ENCODE measurements around the gene PSMD11.
"Not testable (repeated sequence)": the region's sequence is repeated elsewhere in the genome, so short reads cannot be mapped to it uniquely, and the experiment has no call there.

Gene PSMD11

DNA sequence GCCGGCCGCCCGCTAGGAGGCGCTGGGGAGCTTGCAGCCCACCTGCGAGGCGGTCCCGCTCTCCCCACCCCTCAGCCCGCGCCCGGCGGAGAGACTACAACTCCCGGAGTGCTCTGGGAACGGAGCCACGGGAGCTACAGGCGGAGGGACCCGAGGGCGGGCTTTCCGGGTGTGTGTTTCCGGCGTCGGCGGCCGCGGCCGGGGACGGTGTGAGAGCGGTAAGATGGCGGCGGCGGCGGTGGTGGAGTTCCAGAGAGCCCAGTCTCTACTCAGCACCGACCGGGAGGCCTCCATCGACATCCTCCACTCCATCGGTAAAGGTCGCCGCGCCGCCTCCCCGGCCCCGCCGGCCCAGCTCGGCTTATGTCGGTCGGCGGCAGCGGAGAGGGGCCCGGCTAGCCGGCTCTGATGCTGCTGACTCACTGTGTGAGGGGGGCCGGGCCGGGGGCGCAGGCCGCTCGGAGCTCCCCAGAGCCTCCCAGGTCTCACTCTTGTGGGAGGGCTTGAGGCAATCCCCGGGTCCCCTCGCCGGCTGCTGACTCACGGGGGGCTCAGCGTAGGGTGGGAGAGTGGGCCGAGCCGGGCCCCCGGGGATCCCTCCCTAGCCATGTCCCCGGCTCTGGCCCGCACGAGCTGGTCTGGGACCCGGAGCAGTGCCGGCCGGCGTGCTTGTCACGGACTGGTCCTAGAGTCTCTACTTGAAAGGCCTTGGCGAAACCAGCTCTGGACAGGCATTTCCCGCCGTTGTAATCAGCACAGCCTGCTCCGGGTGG lies at the start of gene PSMD11:
Gene PSMD11, plus strand, starts transcription at position 210 of the 773 bp plus-strand sequence. Its CDS starts 14 bp downstream, at position 224.
- DNase-seq, result peak; percentile 97

DNA sequence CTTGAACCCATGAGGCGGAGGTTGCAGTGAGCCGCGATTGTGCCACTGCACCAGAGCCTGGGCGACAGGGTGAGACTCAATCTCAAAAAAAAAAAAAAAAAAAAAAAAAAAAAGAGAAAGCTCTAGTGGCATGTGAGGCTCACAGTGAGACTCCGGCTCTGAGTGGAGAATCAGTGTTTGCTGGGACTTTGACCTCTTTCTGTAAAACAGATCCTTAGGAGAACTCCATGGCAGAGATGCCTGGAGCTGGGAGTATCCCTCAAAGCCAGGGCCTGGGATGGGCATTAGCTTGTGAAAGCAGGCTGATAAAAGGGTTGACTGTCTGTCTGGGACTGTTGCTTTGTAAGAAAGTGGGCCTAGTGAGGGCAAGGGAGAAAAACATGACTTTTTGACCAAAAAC lies 48.0 kb upstream of the PSMD11 start:
- DNase-seq, result no peak

DNA sequence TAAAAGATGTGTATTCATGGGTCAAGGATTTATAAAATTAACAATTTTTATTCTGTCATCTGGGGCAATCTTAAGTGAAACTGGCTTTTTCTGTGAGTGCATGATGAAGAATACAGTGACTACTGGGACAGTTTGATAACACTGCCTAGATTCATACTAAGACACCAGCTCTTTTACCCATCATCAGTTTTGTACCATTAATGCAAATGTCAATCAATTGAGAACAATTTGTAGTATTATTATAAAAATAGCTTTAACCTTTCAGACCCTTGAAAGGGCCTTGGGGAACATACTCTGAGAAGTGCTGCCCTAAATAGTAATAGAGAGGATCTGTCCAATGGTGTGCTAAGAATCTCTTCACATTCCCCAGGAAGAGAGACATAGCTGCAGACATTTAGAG lies 45.4 kb upstream of the PSMD11 start:
- no peak for DNase-seq

DNA sequence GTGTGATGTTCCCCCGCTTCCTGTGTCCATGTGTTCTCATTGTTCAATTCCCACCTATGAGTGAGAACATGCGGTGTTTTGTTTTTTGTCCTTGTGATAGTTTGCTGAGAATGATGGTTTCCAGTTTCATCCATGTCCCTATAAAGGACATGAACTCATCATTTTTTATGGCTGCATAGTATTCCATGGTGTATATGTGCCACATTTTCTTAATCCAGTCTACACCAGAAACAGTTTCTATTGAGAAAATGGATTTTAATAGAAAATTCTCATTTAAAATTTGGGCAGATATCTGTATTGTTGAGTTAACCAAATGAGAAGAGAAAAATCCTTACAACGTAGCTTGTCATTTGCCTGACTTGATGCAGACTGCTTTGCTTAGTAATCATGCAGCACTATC lies 34.2 kb upstream of the PSMD11 start:
- DNase-seq, result not testable (repeated sequence)

DNA sequence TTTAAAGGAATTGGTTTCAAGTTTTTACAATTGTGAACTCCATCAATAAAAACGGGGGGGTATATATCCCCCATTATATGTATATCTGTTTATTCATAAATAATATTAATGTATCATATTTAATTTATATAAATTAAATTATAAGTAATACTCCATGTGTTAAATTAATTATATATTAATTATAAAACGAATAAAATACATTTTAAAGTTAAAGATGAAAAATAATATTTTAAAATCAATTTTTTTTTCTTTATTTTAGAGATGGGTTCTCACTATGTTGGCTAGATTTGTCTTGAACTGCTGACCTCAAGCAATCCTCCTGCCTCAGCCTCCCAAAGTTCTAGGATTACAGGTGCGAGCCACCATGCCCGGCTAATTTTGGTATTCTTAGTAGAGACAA lies 17.4 kb upstream of the PSMD11 start:
- DNase-seq, result no peak

DNA sequence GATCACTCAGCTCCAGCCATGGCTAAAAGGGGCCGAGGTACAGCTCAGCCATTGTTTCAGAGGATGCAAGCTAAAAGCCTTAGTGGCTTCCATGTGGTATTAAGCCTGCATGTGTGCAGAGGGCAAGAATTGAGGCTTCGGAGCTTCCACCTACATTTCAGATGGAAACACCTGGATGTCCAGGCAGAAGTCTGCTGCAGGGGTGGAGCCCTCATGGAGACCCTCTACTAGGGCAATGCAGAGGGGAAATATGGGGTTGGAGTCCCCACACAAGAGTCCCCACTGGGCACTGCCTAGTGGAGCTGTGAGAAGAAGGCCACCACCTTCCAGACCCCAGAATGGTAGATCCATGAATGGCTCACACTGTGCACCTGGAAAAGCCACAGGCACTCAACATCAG lies 14.7 kb upstream of the PSMD11 start:
- no peak for DNase-seq

DNA sequence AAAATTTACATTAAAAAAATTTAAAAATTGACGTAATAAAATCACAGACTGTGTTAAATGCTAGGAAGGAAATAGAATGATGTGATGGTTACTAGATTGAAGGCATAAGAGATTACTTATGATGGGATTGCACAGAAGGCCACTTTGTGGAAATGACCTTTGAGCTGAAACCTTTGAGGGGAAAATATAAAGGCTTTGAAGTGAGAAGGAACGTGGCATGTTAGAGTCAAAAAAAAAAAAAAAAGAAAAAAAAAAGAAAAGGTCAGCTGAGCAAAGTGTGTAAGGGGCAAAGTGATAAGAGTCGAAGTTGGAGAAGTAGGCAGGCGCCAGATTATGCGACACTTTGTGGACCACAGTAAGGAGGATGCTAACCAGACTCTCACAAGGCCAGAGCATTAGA lies 3.6 kb upstream of the PSMD11 start:
- DNase-seq, result no peak

DNA sequence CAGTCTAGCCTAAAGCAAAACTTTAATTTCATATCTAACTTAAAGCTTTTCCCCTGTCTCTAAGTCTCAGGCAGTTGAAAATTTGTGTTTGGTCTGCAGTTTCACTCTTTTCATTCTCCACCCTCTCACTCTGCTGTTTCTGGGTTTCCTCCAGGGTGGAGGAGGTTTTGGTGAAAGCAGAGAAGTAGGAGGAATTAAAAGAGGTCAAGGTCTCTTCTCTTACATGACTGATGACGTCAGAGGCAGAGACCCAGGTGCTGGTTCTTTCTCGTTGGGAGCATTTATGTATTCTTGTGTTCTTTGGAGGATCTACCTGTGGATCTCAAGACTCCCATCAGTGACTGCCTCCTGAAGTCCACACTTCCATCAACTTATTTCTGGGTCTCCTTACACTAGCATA lies 2.4 kb upstream of the PSMD11 start:
- no peak for DNase-seq

DNA sequence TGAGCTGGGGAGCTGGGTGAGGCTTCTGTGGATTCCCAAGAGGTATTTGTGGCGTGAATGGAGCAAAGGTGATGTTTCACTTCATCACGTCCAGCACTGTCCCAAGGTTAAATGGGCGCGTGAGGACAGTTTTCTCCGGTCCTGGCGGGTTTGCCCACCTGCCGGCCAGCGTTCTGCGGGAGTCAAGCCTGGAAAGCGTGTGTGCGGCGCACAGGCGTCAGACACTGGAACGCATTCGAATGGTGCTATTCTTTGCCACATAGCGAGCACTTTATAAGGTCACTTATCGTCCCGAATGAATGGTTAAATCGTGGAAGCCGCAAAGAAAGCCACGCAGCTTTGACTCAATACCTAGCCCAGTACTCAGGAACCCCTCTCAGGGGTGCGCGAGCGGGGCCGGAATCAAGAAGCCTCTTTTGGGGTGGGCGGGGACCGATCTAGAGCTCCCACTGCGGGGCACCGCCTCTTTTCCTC lies 446 bp upstream of the PSMD11 start:
- peak; percentile 64 for DNase-seq

DNA sequence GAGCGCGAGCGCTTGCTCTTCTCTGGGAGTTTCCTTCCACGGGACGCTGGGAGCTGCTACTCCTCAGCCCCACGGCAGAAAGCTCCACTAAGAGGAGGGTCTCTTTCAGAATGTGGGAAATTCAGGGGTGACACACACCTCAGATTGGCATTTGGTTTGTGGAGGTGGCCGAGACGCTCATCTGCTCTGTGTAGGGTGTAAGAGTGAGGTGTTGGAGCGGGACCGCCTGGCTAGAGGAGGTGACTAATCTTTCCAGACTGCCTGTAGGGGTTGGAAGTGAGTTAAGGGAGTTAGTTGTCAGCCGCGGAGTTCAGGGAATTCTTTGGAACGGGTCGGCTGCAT lies 735 bp downstream of the PSMD11 start:
- DNase-seq, result peak; percentile 23

DNA sequence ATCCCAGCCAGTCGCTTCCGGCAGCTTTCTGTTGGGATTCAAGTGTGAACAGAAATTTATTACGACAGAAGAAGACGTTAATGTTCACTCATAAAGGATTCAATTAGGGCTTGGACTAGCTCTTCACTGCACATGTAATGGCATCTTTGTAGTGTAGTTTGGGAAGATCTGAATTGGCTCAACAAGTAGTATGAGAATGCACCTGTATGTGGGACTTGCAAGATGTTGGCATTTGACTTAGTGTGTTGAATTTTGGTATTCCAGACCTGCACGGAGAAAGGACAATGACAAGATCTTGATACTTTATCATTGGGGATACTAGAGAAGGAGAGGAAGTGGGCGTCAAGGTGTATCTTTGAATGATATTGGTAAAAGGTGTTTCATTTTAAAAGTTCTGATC lies 1.2 kb downstream of the PSMD11 start:
- no peak for DNase-seq

DNA sequence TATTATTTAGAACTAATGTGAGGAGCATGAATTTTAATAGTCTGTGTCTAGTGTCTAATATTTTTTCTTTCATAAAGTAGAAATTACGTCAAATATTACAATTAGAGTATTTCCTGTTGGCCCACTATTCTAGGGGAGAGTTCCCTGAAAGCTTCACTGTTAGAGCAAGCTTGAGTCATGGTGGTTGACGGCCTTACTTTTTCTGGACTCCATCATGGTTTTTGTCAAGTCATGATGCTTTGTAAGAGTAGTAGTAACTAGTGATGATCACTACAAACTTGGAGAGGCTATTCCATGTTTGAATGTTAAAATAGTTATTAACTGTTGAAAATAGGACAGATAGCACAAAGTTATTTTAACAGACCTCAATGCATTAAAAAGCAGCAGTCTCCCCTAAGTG lies 1.7 kb downstream of the PSMD11 start:
- DNase-seq, result no peak

DNA sequence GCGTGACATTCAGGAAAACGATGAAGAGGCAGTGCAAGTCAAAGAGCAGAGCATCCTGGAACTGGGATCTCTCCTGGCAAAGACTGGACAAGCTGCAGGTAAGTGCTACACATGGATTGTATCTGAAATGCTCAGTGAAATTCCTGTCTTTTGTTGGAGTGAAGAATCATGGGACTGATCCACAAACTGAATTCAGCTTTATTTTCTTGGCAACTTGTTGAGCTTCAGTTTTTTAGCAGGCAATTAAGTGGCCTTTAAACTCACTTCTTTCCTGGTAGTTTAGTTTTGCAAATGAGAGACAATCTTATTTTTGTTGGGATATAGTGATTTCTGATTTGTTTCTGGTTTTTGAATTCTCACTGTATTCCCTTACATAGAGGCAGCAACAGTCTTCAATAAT lies 2.6 kb downstream of the PSMD11 start:
- DNase-seq, result no peak

DNA sequence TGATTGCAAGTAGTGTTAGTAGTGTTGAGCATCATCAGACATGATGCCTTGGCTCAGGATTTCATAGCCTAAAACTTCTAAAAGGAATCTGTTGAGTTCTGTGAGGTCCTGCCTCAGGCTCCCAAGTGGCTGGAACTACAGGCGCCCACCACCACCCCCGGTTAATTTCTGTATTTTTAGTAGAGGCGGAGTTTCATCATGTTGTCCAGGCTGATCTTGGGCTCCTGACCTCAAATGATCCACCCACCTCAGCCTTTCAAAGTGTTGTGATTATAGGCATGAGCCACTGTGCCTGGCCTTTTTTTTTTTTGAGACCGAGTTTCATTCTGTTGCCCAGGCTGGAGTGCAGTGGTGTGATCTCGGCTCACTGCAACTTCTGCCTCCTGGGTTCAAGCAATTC lies 5.7 kb downstream of the PSMD11 start:
- DNase-seq, result no peak

DNA sequence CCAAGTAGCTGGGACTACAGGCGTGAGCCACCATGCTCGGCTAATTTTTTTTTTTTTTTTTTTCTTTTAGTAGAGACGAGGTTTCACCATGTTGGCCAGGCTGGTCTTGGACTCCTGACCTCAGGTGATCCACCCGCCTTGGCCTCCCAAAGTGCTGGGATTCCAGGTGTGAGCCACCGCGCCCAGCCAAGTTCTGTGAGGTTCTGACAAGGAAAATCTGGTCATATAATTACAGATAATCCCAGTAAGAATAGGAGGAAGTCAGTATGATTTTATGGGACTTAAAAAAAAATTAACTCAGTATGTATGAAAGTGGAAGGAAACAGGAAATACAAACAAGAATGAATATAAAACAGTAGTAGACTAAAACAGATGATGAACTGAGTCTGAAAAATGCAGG lies 6.1 kb downstream of the PSMD11 start:
- DNase-seq, result not testable (repeated sequence)

DNA sequence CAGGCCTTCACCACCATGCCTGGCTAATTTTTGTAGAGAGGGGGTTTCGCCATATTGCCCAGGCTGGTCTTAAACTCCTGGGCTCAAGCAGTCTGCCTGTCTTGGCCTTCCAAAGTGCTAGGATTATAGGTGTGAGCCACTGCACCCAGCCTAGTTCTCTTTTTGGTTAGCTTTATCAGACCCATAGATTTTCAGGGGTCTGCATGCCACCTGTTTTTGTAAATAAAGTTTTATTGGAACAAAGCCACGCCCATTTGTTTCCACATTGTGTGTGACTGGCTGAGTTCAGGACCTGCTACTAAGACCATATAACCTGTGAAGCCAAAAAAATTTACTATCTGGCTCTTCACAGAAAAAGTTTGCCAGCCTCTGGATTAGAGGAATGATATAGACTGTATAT lies 7.6 kb downstream of the PSMD11 start:
- no peak for DNase-seq

DNA sequence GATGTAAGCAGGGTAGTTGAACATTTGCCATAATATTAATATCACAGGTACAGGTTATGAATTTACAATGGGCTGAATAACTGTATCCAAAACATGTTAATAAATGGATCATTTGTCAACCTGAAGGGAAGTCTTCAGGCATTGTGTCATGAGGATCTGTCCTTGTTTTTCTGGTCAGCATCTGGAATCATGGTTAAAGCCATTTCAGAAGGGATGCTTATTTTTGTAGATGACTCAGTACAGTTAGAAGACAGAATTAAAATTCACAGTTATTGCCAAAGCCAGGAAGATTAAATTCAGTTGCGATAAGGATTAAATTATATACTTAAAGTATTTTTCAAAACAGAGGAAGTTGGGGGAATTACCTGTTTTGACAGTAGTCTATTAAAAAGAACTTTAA lies 8.0 kb downstream of the PSMD11 start:
- no peak for DNase-seq

DNA sequence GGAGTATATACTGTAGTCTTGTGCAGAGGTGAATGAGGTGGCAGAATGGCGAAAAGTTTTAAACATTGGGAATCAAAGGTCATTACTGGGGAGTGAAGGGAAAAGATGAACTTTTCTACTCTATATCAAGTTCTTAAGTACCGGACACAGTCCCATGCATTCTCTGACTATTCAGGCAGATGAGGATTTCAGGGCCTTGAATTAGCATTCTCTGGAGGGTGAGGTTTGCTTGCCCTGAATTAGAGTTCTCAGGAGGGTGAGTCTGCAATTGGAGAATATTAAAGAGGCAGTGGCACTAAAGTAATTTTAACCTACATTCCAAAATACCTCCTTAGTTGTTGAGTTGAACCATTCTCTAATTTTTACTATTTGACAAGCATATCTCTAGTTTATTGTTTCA lies 9.1 kb downstream of the PSMD11 start:
- DNase-seq, result no peak

DNA sequence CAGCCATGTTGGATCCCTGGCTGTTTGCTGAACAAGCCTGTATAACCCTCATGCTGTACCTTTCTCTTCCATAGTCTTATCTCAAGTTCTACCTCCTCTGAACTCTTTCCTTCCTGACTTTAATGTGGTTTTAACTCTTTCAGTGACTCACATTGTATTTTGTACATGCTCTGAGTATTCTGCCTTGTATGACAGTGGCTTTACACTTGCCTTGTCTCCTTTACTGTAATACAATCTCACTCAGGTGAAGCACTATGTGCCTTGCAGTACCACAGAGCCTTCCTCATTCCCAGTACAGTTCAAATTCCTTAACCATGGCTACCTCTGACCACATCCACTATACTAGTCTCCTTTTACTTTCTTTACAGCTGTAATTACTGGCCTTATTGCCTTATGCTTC lies 14.1 kb downstream of the PSMD11 start:
- no peak for DNase-seq

DNA sequence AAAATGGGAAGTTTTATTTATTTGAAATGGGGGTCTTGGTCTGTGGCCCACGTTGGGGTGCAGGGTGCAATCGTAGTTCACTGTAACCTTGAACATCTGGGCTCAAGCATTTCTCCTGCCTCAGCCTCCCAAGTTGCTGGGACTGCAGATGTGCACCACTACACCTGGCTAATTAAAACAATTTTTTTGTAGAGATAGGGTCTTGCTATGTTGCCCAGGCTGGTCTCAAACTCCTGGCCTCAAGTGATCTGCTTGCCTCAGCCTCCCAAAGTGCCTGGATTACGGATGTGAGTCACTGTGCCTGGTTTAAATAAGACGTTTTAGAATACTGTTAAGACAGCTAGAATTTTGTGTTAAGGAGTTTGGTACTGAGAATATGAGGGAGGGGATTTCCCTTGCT lies 15.7 kb downstream of the PSMD11 start:
- no peak for DNase-seq

DNA sequence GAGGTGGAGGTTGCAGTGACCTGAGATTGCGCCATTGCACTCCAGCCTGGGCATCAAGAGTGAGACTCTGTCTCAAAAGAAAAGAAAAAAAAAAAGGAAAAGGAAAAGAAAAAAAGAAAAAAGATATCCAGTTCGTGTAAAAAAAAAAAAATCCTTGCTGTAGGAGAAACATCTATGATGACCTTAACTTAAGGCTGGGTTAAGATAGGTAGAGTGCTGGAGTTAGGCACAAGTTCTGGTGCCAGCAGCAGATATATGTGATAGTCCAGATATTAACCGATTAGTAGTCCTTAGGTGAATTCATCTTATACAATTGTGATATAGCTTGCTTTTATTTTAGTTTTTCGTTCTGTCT lies 17.2 kb downstream of the PSMD11 start:
- DNase-seq, result no peak

DNA sequence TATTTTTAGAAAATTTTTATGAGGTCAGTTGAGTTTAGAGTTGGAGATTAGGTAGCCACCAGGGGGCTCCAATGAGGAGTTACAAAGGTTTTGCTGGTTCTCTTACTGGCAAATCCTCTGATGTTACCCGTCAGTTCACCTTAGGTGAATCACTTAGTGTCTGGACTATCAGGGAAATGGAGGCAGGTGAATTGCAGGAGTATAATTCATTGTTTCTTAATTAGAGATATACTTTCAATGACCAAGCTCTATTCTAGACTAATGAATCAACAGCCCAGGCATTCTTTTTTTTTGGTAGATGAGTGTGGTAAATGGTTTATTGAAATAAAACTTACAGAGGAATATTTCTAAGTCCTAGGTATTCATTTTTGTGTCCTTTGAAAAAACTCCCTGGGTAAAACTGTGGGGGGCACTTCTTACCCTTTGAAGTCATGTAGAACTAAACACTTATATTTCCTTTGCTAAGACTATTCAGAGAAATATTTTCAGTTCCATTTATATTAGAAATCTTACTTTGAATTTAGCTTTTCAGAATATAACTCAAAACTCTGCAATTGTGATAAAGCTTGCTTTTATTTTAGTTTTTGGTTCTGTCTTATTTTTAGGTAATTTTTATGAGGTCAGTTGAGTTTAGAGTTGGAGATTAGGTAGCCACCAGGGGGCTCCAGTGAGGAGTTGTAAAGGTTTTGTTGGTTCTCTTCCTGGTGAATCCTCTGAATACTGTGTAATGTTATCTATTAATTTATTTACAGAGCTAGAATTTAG lies 17.7 kb downstream of the PSMD11 start:
- peak; percentile 51 for DNase-seq

DNA sequence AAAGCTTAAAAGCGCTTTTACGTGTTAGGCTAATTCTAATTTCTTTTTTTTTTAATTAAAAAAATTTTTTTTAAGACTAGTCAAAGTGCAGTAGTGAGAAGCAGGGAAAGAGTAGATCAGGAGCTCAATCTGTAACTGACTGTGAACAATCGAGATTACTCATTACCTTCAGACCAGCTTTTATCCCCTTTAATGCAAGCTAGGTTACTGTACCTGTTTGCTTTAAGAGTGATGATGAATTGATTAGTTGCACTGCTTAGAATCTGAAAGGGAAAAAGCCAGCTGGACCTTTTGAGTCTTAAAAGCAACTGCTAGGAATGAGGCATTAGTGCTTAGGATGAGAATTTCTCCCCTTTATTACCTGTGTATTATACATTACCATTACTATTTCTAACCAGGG lies 19.0 kb downstream of the PSMD11 start:
- DNase-seq, result no peak

DNA sequence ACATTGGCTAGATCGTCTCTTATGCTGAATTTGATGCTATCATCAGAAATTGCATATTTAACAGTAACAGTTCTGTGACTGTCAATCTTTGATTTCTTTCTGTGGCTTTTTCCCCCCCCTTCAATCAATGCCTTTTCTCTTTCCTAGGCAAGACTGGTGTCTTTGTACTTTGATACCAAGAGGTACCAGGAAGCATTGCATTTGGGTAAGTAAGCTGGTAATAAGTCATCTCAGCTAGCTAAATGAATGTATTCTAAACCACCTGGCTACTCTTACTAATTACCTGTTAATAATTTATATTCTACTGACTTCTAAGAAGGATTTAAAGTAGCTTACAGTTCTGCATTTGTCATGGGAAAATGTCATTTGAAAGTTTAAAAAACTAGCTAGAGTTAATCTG lies 20.1 kb downstream of the PSMD11 start:
- DNase-seq, result no peak

DNA sequence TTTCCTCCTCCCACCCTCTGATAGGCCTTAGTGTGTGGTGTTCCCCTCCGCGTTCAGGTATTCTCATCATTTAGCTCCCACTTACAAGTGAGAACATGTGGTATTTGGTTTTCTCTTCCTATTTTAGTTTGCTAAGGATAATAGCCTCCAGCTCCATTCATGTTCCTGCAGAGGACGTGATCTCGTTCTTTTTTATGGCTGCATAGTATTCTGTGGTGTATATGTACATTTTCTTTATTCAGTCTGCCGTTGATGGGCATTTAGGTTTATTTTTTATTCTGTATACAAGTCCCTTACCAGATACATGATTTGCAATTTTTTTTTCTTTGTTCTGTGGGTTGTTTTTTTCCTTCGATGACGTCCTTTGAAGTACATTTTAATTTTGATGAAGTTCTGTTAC lies 23.6 kb downstream of the PSMD11 start:
- DNase-seq, result no peak
